PFSK-1 (cell line): ENCODE results near the gene PSMB7.

Experiments used
- FOXP2 ChIP-seq: optimal IDR thresholded peaks from 2 replicates; pipeline ENCODE3; 2011; ENCODE audit warnings: borderline replicate concordance, control low read depth, inconsistent platforms; ENCODE audit not compliant: insufficient read depth; ENCODE audit errors: extremely low read length, extremely low read depth
- POLR2AphosphoS5 ChIP-seq: IDR thresholded peaks from 2 replicates; pipeline ENCODE4 v1.6.1; 2012; ENCODE audit warnings: low read depth, mild to moderate bottlenecking, control low read depth, low read length, moderate library complexity
- SIN3A ChIP-seq: IDR thresholded peaks from 2 replicates; pipeline ENCODE4 v1.6.1; 2012; ENCODE audit warnings: mild to moderate bottlenecking, low read length, moderate library complexity, borderline replicate concordance; ENCODE audit not compliant: insufficient read depth
- TAF1 ChIP-seq: IDR thresholded peaks from 2 replicates; pipeline ENCODE4 v1.6.1; 2012; ENCODE audit warnings: low read length, control low read depth, borderline replicate concordance; ENCODE audit not compliant: insufficient read depth
- TF ChIP-seq, protein P1 (sequence below), 2 experiments: IDR thresholded peaks; 2 replicates each; pipeline versions ENCODE4 v1.6.1 to v1.8.0; 2011 to 2012; ENCODE audit warnings: low read depth in 2 of 2, low read length in 2 of 2, control low read depth in 1 of 2, inconsistent platforms in 1 of 2, mild to moderate bottlenecking in 1 of 2, moderate library complexity in 1 of 2; ENCODE audit not compliant: insufficient read depth in 1 of 2

DNA sequence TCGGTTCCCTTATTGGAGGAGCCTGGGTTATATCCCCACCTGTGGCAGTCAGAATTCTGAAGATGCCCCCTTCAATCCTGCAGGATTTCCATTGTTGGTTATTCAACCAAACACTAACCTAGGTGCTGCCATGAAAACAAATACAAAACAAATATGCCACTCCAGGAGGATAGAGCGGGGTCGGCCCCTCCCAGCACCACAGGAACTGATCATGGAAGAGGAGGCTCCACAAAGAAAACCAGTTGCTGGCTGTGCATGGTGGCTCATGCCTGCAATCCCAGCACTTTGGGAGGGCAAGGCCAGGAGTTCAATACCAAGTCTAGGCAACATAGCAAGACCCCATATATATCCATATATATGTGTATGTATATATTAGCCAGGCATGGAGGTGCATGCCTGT is 21.8 kb upstream of the PSMB7 start:
- TF ChIP-seq POLR2AphosphoS5 (no peak), SIN3A (no peak), TAF1 (no peak), FOXP2 (no peak)
- TF ChIP-seq, protein P1, sequence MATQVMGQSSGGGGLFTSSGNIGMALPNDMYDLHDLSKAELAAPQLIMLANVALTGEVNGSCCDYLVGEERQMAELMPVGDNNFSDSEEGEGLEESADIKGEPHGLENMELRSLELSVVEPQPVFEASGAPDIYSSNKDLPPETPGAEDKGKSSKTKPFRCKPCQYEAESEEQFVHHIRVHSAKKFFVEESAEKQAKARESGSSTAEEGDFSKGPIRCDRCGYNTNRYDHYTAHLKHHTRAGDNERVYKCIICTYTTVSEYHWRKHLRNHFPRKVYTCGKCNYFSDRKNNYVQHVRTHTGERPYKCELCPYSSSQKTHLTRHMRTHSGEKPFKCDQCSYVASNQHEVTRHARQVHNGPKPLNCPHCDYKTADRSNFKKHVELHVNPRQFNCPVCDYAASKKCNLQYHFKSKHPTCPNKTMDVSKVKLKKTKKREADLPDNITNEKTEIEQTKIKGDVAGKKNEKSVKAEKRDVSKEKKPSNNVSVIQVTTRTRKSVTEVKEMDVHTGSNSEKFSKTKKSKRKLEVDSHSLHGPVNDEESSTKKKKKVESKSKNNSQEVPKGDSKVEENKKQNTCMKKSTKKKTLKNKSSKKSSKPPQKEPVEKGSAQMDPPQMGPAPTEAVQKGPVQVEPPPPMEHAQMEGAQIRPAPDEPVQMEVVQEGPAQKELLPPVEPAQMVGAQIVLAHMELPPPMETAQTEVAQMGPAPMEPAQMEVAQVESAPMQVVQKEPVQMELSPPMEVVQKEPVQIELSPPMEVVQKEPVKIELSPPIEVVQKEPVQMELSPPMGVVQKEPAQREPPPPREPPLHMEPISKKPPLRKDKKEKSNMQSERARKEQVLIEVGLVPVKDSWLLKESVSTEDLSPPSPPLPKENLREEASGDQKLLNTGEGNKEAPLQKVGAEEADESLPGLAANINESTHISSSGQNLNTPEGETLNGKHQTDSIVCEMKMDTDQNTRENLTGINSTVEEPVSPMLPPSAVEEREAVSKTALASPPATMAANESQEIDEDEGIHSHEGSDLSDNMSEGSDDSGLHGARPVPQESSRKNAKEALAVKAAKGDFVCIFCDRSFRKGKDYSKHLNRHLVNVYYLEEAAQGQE (IDR thresholded peaks at IDR 0.05; ENCODE audit: insufficient read depth in 1 of 2, low read depth in 2 of 2, low read length in 2 of 2), result no peak
